CD4-positive, alpha-beta T cell treated with Interleukin-2 at 100 ng/mL for 4 hours (primary cell): ENCODE measurements around the gene CHMP1A.

Experiments used
- DNase-seq: peaks from one replicate; pipeline ENCODE4 v3.0.0-alpha.2; 2020; ENCODE audit warnings: low spot score

The CHMP1A gene

DNA sequence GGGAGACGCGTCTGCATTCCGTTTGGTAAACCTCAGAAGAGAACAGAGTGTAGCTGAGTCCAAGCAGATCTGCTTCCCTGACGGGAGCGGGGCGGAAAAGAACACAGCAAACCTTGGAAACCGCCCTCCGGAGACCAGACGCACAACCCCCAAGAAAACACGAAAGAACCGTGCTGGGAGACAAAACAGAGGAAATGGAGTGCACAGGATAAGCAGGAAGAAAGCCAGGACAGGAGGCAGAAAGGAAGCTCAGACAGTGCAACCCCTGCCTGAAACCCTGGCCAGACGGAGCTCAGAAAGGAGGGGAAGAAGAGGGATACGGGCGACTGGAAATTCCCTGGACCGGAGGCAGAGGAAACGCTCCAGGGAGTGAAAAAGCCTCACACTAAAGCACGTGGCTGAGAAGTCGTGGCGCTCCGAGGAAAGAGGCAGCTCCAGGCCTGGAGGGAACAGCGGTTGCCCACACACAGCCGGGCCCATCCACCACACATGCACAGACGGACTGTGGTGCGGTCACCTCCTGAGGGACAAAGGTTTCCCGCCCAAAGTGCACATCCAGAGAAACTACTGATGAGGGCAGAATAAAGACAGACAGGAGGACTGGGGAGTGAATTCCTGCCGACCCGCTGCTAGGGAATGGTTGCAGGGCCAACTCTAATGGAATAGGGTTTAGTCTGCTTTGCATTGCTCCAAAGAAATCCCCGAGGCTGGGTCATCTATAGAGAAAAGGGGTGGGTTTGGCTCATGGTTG is 33.8 kb downstream of the CHMP1A start:
- DNase-seq = no peak

DNA sequence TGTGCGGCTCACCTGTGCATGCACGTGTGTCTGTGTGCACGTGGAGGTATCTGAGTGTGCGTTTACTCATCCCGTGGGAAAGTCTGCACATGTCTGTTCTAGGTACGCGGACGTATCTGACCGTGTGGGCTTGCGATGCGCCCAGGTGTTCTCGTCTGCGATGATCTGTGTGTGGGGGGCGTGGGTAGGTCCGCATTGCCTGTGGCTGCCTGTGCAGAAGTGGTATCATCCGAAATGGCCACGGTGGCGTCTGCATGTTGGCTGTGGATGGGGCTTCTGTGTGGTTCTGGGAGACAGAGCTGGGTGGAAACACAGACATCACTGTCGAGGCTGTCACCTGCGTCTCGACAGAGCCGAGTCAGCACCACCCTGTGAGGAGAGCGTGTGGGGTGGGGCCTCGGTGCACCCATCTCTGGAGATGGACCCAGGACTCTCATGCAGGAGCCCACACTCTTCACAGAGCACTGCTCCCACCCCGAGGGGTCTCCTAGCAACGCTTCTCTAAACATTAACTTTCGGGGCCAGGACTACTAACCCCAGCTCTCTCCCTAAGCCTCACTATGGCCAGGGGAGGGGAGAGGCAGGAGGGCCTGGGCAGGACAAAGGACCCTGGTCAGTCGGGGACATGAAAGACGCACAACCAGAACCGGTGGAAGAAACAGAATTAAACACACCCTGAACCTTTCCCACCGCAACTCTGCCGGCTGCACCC is 35.7 kb downstream of the CHMP1A start:
- no peak for DNase-seq

DNA sequence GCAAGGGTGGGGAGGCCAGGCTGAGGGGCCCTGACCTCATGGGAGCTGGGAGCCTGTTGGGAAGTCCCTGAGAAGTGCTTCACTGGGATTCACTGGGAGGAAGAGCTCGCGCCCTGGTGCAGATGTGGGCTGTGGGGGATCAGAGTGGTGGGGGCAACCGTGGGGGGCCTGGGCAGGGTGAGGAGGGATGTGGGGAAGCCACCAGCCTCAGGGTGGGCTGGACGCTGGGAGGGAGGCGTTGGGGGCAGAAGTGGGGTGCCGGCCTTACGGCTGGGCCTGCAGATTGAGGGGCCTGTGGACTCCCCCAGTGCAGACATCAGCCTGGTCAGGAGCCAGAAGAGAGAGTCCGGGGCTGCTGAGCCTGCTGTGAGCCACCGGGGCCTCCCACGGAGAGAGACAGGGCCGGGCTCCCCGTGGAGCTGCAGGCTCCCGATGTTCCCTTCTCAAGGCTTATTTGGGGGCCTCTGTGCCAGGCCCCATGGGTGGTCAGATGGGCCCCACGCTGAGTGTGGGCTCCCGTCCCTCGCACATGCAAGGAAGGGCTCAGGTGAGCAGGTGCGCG is 36.3 kb downstream of the CHMP1A start:
- DNase-seq = no peak

DNA sequence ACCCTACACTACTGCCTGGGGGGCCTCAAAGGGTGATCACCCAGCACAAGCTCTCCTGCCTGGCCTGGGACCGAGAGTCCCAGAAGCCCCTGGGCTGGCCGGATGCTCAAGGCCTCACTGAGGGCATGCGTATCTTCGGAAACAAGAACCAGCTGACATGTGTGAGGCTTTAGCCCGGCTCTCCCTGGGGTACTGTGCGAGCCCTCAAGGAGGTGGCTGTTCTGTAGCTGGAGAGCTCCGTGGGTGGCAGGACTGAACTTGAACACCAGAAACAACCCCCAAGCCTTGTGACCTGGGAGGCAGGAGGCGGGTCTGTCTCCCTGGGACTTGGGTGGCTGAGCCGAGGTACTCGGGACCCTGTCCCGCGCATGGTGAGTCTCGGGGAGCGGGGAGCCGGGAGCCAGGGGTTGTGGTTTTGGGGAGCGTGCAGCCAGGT is 37.1 kb downstream of the CHMP1A start:
- DNase-seq = no peak

DNA sequence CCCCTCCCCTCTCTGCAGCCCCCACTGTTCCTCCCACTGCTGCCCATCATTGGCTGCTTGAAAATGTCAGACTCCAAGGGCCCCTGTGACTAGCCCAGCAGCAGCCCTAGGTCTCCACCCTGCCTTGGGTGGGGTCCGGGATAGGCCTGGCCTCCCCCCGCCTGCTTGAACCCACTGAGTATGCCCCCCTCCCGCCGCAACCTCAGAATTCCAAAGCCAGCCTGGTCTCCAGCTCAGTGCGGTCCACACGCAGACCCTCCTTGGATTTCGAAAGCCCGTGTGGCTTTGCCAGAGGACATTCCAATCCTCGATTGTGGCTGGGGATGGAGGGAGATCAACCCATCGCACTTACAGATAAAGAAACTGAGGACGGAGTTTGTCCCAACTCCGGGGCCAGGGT is 37.7 kb downstream of the CHMP1A start:
- no peak for DNase-seq

DNA sequence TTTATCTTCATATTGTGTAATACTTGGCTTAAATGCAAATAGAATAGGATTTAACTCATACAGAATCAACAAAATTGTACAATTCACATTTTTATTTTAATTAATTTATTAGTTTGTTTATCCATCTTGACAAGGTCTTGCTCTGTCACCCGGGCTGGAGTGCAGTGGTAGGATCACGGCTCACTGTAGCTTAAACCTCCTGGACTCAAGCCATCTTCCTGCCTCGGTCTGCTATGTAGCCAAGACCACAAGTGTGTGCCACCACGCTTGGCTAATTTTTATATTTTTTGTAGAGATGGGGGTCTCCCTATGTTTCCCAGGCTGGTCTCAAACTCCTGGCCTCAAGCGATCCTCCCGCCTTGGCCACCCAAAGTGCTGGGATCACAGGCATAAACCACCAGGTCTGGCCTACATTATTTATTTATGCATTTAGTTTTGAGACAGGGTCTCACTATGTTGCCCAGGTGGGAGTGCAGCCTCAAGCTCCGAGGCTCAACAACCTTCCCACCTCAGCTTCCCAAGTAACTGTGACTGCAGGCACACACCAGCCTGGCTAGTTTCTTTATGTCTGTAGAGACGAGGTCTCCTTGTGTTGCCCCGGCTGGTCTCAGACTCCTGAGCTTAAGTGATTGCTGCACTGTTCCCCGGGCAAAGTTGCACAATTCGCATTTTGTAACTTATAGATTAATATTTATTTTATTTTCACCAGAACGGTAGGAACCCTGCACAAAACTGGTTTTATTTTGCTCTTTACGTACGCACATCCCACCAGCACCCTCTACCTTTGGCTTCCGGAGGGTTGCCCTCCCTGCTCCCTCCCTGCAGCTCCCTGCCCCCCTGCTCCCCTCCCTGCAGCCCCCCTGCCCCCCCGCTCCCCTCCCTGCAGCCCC is 39.2 kb downstream of the CHMP1A start:
- DNase-seq = no peak

DNA sequence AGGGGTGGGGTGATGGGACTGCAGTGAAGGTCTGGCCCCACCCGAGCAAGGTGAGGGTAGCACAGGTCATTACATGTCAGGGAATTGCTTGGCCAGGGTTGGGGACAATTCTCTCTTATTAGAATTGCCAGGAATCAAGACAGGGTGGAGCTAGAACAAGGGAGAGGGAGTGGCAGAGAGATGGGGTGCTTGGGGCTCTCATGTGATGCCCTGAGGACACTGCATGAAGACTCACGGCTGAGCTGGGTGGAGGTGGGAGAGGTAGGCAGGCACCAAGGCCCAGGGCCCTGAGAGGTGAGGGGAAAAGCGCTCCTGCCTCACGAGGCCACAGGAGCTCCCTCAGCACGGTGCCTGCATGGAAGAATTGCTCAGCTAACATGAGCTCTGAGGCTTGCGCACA is 40.5 kb downstream of the CHMP1A start:
- no peak for DNase-seq

DNA sequence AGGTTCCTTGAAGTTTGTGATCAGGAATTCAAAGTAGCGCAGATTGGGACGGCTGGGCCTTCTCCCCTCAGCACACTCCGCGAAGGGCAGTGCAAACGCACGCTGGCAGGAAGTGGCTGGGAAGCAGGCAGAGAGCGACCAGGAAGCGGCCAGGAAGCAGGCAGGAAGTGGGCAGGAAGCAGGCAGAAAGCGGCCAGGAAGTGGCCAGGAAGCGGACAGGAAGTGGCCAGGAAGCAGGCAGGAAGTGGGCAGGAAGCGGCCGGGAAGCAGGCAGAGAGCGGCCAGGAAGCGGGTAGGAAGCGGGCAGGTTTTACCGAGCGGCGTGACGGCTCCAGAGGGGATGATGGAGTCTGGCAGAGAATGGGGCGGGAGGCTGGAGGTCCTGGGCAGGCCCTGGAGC is 40.9 kb downstream of the CHMP1A start:
- DNase-seq = peak; percentile 6

DNA sequence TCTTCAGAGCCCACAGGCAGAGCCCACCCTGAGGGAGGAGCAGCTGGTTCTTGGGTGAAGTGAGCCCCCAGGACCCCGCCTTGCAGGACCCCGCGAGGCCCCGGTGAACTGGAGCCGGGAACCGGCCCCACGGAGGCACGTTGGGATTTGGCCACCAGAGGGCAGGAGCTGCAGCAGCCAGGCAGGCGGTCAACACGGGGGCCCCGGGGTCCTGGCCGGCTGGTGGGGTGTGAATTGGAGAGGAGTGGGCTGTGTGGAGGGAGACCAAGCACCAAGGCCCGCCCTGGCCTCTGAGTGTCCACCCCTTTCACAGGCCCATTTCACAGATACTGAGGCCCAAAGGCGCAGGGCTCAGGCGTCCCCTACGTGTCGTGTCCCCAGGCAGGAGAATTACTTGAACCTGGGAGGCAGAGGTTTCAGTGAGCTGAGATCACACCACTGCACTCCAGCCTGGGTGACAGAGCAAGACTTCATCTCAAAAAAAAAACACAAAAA is 41.9 kb downstream of the CHMP1A start:
- peak; percentile 35 for DNase-seq

DNA sequence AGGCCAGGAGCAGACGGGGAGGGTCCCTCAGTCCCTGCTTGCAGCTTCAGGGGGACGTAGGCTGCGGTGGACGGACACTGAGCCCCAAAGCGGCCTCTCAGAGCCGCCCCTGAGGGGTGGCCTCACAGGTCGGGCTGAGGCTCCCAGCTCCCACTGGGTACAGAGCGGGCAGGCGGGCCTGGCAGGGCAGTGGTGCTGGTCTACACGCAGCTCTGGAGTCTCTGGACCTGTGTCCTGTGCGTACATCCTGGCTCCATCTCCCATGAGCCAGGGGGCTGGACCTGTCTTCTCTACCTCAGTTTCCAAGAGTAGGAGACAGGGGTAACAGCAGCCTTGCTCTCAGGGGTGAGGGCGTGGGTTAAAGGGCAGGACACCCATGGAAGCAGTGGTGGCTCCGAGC is 42.3 kb downstream of the CHMP1A start:
- DNase-seq = no peak

DNA sequence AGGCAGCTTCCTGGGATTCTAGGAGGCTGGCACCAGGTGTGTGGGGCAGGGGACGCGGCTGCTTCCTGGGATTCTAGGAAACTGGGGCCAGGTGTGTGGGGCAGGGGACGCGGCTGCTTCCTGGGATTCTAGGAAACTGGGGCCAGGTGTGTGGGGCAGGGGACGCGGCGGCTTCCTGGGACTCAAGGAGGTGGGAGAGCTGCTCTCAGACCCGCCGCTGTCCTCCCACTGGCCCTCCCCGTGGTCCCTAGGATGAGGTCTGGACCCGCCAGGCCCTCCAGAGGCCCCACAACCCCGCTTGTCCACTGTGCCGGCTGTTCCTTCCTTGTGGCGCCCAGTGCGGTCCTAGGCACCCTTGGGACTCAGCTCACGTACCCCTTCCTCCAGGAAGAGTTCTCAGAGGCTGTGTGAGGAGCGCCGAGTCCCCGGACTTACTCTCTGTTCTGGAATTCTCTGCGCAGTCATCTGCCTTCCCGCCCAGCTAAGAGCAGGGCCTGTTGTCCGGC is 43.5 kb downstream of the CHMP1A start:
- no peak for DNase-seq

DNA sequence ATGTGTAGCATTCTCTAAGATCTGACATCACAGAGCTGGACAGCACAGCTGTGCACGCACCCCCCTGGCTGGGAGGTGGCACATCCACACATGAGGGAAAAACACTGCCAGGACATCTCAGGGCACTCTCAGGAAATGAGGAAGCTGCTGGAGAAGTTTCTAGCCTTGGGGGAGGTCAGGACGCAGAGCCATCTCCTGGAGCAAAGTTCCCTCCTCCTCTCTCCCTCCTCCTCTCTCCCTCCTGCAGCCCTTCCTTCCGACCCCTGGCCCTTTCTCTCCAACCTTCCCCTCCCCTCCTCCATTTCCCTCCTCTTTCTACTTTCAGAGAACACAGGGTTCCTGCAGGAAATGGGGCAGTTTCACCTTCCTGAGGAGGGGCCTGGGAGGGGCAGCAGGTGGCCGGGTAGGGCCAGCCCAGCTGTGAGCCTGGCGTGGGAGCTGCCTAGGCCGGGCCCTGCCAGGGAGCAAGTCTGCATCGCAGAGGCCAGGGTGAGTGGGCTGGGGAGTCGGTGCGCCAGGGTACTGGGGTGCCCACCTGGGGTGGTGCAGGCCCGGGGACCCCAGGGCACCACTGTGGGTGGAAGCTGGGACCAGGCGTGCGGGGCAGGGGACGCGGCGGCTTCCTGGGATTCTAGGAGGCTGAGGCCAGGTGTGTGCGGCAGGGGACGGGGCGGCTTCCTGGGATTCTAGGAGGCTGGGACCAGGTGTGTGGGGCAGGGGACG is 44.1 kb downstream of the CHMP1A start, which contains the start of gene DPEP1:
TSS of gene DPEP1 (plus strand) at position 412 of the 723 bp plus-strand sequence. CDS start 16,769 bp downstream, outside the sequence.
- no peak for DNase-seq

DNA sequence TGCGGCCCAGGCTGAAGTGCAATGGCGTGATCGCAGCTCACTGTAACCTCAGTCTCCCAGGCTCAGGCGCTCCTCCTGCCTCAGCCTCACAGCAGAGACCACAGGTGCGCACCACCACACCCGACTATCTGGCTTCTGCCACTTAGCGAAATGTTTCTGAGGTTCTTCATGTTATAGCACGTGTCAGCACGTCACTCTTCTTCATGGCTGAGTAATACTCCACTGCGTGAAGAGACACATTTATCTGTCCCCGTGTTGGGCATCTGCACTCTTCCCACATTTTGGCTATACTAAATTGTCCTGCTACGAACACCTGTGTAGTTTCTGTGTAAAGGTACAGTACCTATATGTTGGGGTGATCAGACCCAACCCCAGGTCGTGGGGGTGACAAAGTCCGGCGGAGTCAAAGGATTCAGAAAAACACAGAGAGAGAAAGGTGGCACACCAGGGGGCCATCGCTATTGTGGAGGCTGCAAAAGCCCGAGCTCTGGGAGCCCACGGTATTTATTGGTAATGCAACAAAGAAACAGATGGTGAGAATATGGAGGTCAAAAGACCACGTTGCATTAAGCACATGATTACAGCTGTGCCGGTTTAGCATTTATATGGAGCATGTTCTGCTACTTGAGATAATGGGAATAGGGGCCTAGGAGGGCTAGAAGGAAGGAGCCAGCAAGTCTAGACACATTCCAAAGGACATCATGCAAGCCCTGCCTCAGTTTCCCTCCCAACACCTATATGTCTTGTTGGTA is 44.9 kb downstream of the CHMP1A start:
- no peak for DNase-seq

DNA sequence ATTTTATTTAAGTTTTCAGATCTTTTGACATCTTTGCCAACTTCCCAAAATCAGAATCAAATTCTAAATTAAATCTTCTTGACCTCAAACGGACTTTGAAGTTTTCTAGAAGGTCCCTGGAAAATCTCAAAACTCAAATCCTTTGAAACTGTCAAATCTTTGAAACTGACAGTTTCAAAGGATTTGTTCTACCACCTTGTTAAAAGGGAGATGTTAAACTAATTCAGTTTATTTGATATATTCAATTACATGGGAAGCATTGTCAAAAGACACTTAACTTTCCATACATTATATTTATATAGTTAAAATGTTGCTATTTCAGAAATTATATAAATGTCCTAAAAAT is 47.4 kb downstream of the CHMP1A start:
- DNase-seq = no peak

DNA sequence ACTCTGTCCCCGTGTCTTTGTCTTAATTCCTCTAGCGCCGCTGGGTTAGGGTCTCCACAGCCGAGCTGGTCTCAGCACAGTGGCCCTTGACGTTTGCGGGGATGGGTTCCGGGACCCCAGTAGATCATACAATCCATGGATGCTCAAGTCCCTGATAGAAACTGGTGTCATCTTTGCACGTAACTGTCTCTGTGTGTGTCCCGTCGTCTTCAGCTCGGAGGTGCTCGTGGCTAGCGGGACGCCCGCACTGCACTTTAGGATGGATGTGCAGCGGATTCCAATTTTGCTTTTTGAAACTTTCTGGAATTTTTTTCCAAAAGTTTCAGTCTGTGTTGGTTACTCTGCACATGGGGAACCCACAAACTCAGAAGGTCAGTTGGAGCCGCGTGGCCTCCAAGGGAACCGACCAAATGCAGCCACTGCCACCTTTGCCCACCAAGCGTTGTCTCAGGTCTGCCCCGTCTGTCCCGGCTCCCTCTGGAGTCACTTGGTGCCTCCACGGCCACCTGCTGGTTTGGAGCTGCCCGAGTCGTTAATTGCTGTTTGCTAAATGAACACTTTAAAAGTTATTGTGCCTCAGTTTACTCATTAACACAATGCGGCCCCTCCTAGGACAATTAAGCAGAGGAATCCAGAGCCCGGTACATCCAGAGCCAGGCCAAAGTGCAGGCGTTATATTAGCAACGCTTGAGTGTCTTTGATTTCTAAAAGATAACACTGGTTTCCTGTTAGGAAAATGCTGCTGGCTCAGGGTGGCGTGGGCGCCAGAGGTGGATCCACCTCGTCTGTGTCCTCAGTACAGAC is 49.4 kb downstream of the CHMP1A start:
- no peak for DNase-seq

DNA sequence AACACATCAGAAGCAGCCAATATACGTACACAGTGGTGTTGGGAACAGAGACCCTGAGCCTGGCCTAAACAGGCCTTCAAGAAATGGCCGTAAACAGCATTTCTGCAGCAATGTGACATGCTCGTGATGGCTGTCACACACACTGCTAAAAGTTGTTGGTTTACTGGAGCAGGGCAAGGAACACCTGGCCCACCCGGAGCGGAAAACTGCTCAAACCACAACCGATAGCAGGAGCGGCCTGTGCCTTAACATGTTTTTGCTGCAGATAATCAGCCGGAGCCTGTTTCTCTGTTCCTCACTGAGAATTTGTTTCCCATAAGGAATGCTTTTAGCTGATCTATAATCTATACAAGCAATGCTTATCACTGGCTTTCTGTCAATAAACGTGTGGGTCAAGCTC is 50.1 kb downstream of the CHMP1A start:
- DNase-seq = no peak

DNA sequence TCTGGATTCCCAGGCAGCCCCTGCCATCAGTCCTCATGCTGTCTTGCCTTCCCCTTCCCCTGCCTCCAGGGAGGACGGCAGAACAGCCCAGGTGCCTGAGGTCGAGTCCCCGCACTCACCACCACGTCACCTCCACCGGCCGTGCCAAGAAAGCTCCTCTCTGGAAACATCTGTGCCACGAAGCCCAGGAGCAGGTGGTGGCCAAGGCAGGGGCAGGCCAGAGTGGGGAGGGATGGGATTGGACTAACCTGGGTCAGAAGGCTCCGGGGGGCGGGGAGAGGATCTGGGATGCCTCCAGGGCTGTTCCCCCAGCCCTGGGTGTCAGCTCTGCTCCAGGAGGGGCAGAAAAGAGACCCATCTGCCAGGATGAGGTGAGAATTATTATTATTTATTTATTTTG is 51.5 kb downstream of the CHMP1A start:
- no peak for DNase-seq

DNA sequence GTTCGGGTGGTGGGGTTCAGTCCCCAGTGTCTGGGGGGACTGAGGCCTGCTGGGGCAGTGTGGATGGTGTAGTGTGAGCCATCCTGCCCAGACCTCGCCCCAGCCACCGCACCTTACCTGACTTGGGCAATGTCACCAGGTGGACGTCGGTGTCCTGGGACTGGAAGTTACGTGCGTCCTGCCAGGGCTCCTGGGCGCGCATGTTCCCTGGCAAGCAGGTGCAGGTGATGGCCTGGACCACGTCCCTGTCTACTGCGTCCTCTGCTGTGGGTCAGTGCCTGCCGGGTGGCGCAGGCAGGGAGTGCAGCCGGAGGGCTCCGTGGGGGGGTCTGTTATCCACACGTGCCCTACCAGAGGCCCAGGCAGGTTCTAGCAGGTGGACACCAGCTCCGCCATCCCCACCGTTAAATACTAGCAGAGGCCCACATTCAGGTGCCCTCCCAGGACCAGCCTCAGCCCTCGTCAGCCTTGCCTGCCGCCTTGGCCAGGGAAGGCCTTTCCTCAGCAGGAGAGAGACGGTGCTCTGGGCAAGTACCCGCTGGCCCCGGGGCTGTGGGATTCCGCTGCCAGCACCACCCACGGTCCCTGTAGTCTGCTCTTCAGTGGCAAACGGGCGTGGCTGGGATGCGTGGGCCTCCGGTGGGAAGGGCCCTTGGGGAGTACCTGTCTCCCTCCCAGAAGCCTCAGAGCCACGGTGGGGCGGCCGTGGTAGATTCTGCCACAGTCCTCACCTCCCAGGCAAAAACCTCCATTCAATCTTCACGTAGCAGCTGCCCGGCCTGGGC is 52.1 kb downstream of the CHMP1A start:
- no peak for DNase-seq

DNA sequence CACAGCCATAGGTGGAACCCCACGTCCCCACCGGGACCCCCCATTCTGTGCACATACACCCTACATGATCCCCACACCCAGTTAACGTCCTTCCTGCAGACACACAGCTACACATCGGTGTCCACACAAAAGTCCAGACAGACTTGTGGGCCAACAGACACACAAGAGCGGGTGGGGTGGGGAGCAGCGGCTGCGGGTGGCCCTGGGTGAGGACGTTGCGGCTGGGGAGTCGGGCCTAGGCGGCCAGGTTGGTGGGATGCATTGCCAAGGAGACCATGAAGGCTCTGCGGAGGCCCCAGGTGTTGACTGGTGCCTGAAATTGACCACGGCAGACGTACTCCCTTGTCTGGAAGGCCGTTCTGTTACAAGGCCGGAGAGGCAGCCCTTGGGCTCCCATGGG is 52.7 kb downstream of the CHMP1A start:
- no peak for DNase-seq
